ENCODE results near the gene MSI2.

Gene MSI2

GRCh38 chr17:57424777-57425188 lies 168.5 kb downstream of the MSI2 start:
- peaks cover 5 to 7% of the 10 kb centered on the region in 2 experiments for H3K4me1 ChIP-seq (ENCODE audit: control insufficient read depth in 1 of 2, insufficient read depth in 2 of 2, low read length in 2 of 2)
- H2BK120ac ChIP-seq (ENCODE audit: insufficient read depth, low read length, poor library complexity): no peak overlapping the region
- no CpG with 5 or more reads among the region's 5 CpGs for WGBS (ENCODE audit: extremely low coverage, insufficient coverage, insufficient read length)
- DNase-seq: no peak
- H2AFZ ChIP-seq (ENCODE audit: insufficient read depth, low read length, poor library complexity): no peak overlapping the region
- H3K4ac ChIP-seq (ENCODE audit: low read depth, low read length): no peak overlapping the region
- no peak overlapping the region for H2BK12ac ChIP-seq (ENCODE audit: low read length)
- H3K27ac ChIP-seq (ENCODE audit: low read depth, low read length): no peak overlapping the region
- no peaks in the 10 kb centered on the region for H3K27me3 ChIP-seq (ENCODE audit: insufficient read depth, low read length)
- no peak overlapping the region for H3K9ac ChIP-seq (ENCODE audit: low read length)
- H2AK5ac ChIP-seq (ENCODE audit: low read length): no peak overlapping the region
- no peaks in the 10 kb centered on the region for H3K9me3 ChIP-seq (ENCODE audit: insufficient read depth, low read depth, low read length)
- no peak overlapping the region for H3K23ac ChIP-seq (ENCODE audit: low read length)
- H3K14ac ChIP-seq (ENCODE audit: low read length): no peak overlapping the region
- H3K4me3 ChIP-seq (ENCODE audit: low read depth, low read length): no peak overlapping the region
- no peak overlapping the region for H3K18ac ChIP-seq (ENCODE audit: low read length)
- H3K79me2 ChIP-seq (ENCODE audit: control insufficient read depth, insufficient read depth, low read length, poor library complexity): no peaks in the 10 kb centered on the region
- no peak overlapping the region for H2BK5ac ChIP-seq (ENCODE audit: low read depth, low read length, poor library complexity)
- no peak overlapping the region for H4K12ac ChIP-seq (ENCODE audit: low read depth, low read length)
- H4K8ac ChIP-seq (ENCODE audit: low read depth, low read length): no peak overlapping the region
- H3K4me2 ChIP-seq (ENCODE audit: low read length): no peak overlapping the region
- no peaks in the 10 kb centered on the region for H3K79me1 ChIP-seq (ENCODE audit: low read length)
- peaks cover 4% of the 10 kb centered on the region in 2 experiments for H3K36me3 ChIP-seq (ENCODE audit: control insufficient read depth in 1 of 2, insufficient read depth in 2 of 2, low read length in 2 of 2)
- no peak overlapping the region for H4K91ac ChIP-seq (ENCODE audit: low read depth, low read length)

- H4K91ac ChIP-seq (ENCODE audit: low read depth, low read length): no peak overlapping the region
- H2AK5ac ChIP-seq (ENCODE audit: low read length): no peak overlapping the region
- H4K8ac ChIP-seq (ENCODE audit: low read depth, low read length): no peak overlapping the region
- no peaks in the 10 kb centered on the region for H3K79me2 ChIP-seq (ENCODE audit: control insufficient read depth, insufficient read depth, low read length, poor library complexity)
- no peak overlapping the region for H2AFZ ChIP-seq (ENCODE audit: insufficient read depth, low read length, poor library complexity)
- H3K4me2 ChIP-seq (ENCODE audit: low read length): no peak overlapping the region
- no peak overlapping the region for H3K14ac ChIP-seq (ENCODE audit: low read length)
- no peaks in the 10 kb centered on the region for H3K9me3 ChIP-seq (ENCODE audit: insufficient read depth, low read depth, low read length)
- no peak overlapping the region for H4K12ac ChIP-seq (ENCODE audit: low read depth, low read length)
- H2BK12ac ChIP-seq (ENCODE audit: low read length): no peak overlapping the region
- H3K4me3 ChIP-seq (ENCODE audit: low read depth, low read length): no peak overlapping the region
- H3K4me1 ChIP-seq (ENCODE audit: control insufficient read depth in 1 of 2, insufficient read depth in 2 of 2, low read length in 2 of 2): peaks cover 5 to 9% of the 10 kb centered on the region in 2 experiments
- H3K23ac ChIP-seq (ENCODE audit: low read length): no peak overlapping the region
- H3K4ac ChIP-seq (ENCODE audit: low read depth, low read length): no peak overlapping the region
- H2BK120ac ChIP-seq (ENCODE audit: insufficient read depth, low read length, poor library complexity): no peak overlapping the region
- H3K36me3 ChIP-seq (ENCODE audit: control insufficient read depth in 1 of 2, insufficient read depth in 2 of 2, low read length in 2 of 2): peaks cover 3% of the 10 kb centered on the region in 2 experiments
- H3K27ac ChIP-seq (ENCODE audit: low read depth, low read length): no peak overlapping the region
- no peaks in the 10 kb centered on the region for H3K27me3 ChIP-seq (ENCODE audit: insufficient read depth, low read length)
- DNase-seq: no peak
- H2BK5ac ChIP-seq (ENCODE audit: low read depth, low read length, poor library complexity): no peak overlapping the region
- H3K18ac ChIP-seq (ENCODE audit: low read length): no peak overlapping the region
- no peak overlapping the region for H3K9ac ChIP-seq (ENCODE audit: low read length)
- WGBS (ENCODE audit: extremely low coverage, insufficient coverage, insufficient read length): no CpG with 5 or more reads among the region's 5 CpGs
- H3K79me1 ChIP-seq (ENCODE audit: low read length): no peaks in the 10 kb centered on the region
These were observed 169.1 kb downstream of the MSI2 start for GRCh38 chr17:57425431-57425830.

GRCh38 chr17:57425903-57426880 lies 169.9 kb downstream of the MSI2 start:
- H3K4me2 ChIP-seq (ENCODE audit: low read length): no peak overlapping the region
- H3K4me1 ChIP-seq (ENCODE audit: control insufficient read depth in 1 of 2, insufficient read depth in 2 of 2, low read length in 2 of 2): peaks cover 12 to 17% of the 10 kb centered on the region in 2 experiments
- no peak overlapping the region for H3K4me3 ChIP-seq (ENCODE audit: low read depth, low read length)
- peaks cover 7% of the 10 kb centered on the region for H3K79me1 ChIP-seq (ENCODE audit: low read length)
- no peaks in the 10 kb centered on the region for H3K27me3 ChIP-seq (ENCODE audit: insufficient read depth, low read length)
- no peak overlapping the region for H2BK120ac ChIP-seq (ENCODE audit: insufficient read depth, low read length, poor library complexity)
- no CpG with 5 or more reads among the region's 10 CpGs for WGBS (ENCODE audit: extremely low coverage, insufficient coverage, insufficient read length)
- no peak overlapping the region for H3K27ac ChIP-seq (ENCODE audit: low read depth, low read length)
- no peak overlapping the region for H4K8ac ChIP-seq (ENCODE audit: low read depth, low read length)
- H2AK5ac ChIP-seq (ENCODE audit: low read length): no peak overlapping the region
- H4K91ac ChIP-seq (ENCODE audit: low read depth, low read length): no peak overlapping the region
- H3K23ac ChIP-seq (ENCODE audit: low read length): no peak overlapping the region
- no peak overlapping the region for H3K18ac ChIP-seq (ENCODE audit: low read length)
- no peaks in the 10 kb centered on the region for H3K36me3 ChIP-seq (ENCODE audit: control insufficient read depth in 1 of 2, insufficient read depth in 2 of 2, low read length in 2 of 2)
- H3K14ac ChIP-seq (ENCODE audit: low read length): no peak overlapping the region
- no peaks in the 10 kb centered on the region for H3K79me2 ChIP-seq (ENCODE audit: control insufficient read depth, insufficient read depth, low read length, poor library complexity)
- H3K9me3 ChIP-seq (ENCODE audit: insufficient read depth, low read depth, low read length): no peaks in the 10 kb centered on the region
- no peak for DNase-seq
- H2BK12ac ChIP-seq (ENCODE audit: low read length): no peak overlapping the region
- no peak overlapping the region for H3K9ac ChIP-seq (ENCODE audit: low read length)
- no peak overlapping the region for H2BK5ac ChIP-seq (ENCODE audit: low read depth, low read length, poor library complexity)
- no peak overlapping the region for H2AFZ ChIP-seq (ENCODE audit: insufficient read depth, low read length, poor library complexity)
- no peak overlapping the region for H4K12ac ChIP-seq (ENCODE audit: low read depth, low read length)
- no peak overlapping the region for H3K4ac ChIP-seq (ENCODE audit: low read depth, low read length)

DNA sequence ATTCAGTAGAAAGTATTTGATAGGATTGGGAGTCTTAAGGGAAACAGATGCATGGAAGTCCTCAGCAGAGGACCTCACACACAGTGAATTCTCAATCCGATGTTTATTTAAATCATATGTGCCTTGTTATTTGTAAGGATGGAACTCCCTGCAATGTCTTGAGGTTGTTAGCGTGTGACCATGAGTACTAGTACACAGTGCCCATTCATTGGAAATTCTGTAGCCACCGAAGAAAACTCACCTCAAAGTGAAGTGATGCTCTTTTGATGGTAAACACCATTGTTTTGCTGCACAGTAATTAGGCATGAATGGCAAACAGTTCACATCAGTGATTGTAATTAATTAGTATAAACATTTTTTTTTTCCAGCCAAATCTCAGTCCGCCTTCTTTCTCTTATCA lies 173.6 kb downstream of the MSI2 start:
- no peak overlapping the region for H3K18ac ChIP-seq (ENCODE audit: low read length)
- H4K8ac ChIP-seq (ENCODE audit: low read depth, low read length): no peak overlapping the region
- H3K27me3 ChIP-seq (ENCODE audit: insufficient read depth, low read length): no peaks in the 10 kb centered on the region
- no peak overlapping the region for H2BK5ac ChIP-seq (ENCODE audit: low read depth, low read length, poor library complexity)
- WGBS (ENCODE audit: extremely low coverage, insufficient coverage, insufficient read length): no CpG with 5 or more reads among the region's 4 CpGs
- no peak overlapping the region for H2AK5ac ChIP-seq (ENCODE audit: low read length)
- H3K4me3 ChIP-seq (ENCODE audit: low read depth, low read length): no peak overlapping the region
- H3K27ac ChIP-seq (ENCODE audit: low read depth, low read length): no peak overlapping the region
- no peaks in the 10 kb centered on the region for H3K9me3 ChIP-seq (ENCODE audit: insufficient read depth, low read depth, low read length)
- no peaks in the 10 kb centered on the region for H3K36me3 ChIP-seq (ENCODE audit: control insufficient read depth in 1 of 2, insufficient read depth in 2 of 2, low read length in 2 of 2)
- DNase-seq: no peak
- peaks cover 29 to 35% of the 10 kb centered on the region in 2 experiments for H3K4me1 ChIP-seq (ENCODE audit: control insufficient read depth in 1 of 2, insufficient read depth in 2 of 2, low read length in 2 of 2)
- H3K23ac ChIP-seq (ENCODE audit: low read length): no peak overlapping the region
- no peak overlapping the region for H3K9ac ChIP-seq (ENCODE audit: low read length)
- H3K79me2 ChIP-seq (ENCODE audit: control insufficient read depth, insufficient read depth, low read length, poor library complexity): peaks cover 4% of the 10 kb centered on the region
- no peak overlapping the region for H3K4me2 ChIP-seq (ENCODE audit: low read length)
- H4K91ac ChIP-seq (ENCODE audit: low read depth, low read length): no peak overlapping the region
- no peak overlapping the region for H3K4ac ChIP-seq (ENCODE audit: low read depth, low read length)
- no peak overlapping the region for H3K14ac ChIP-seq (ENCODE audit: low read length)
- H4K12ac ChIP-seq (ENCODE audit: low read depth, low read length): no peak overlapping the region
- no peak overlapping the region for H2BK120ac ChIP-seq (ENCODE audit: insufficient read depth, low read length, poor library complexity)
- H2AFZ ChIP-seq (ENCODE audit: insufficient read depth, low read length, poor library complexity): no peak overlapping the region
- peak overlapping the region; percentile 4 for H2BK12ac ChIP-seq (ENCODE audit: low read length)
- peaks cover 28% of the 10 kb centered on the region for H3K79me1 ChIP-seq (ENCODE audit: low read length)
